PC-3 (cell line): Measurements from ENCODE around the gene ZNF514. TPM values are rescaled to one million over a fixed set of nuclear protein-coding genes. Genes with fewer than 3 reads are reported as not detected.

Source experiments
- ATAC-seq: fragments of 200-7000 bp; cut with Tn5 transposase; 2 replicates; pipeline ENCODE4 v1.9.1; 2020; ENCODE audit warnings: mild to moderate bottlenecking, moderate library complexity
- BruUV-seq: library from RNA; stranded (reverse); fragments of 400-500 nt; replicated peaks from 2 replicates; lab custom pipeline; 2021; lab: Mats Ljungman, UMichigan
- CTCF ChIA-PET: fragments of 300-600 bp; sonication (Branson Sonifier 250); formaldehyde crosslinking; loops from one replicate; lab custom pipeline; 2022; ENCODE audit warnings: antibody characterized with exemption; lab: Charles Lee
- POLR2A ChIA-PET: fragments of 300-600 bp; sonication (Branson Sonifier 250); formaldehyde crosslinking; loops from one replicate; lab custom pipeline; 2022; ENCODE audit warnings: antibody characterized with exemption; ENCODE audit not compliant: unreplicated experiment; lab: Charles Lee
- DNase-seq: peaks from one replicate; pipeline ENCODE4 v3.0.0-alpha.2; 2015
- H2AFZ ChIP-seq: fragments of 300-600 bp; sonication (generic); 2 replicates; pipeline ENCODE4 v1.6.0; 2016; ENCODE audit warnings: antibody characterized with exemption, low read length
- H3F3A ChIP-seq: fragments of 300-600 bp; sonication (generic); one replicate; pipeline ENCODE4 v1.6.0; 2017; ENCODE audit warnings: antibody characterized with exemption, low read length, control low read depth, mild to moderate bottlenecking; ENCODE audit not compliant: unreplicated experiment
- H3K27ac ChIP-seq: fragments of 300-600 bp; sonication (generic); 2 replicates; pipeline ENCODE4 v1.5.1; 2016; ENCODE audit warnings: mild to moderate bottlenecking, low read length
- H3K27me3 ChIP-seq: fragments of 300-600 bp; sonication (generic); 2 replicates; pipeline ENCODE4 v1.6.1; 2016; ENCODE audit warnings: low read length, mixed read lengths
- H3K36me3 ChIP-seq: fragments of 300-600 bp; sonication (generic); 2 replicates; pipeline ENCODE4 v1.6.1; 2016; ENCODE audit warnings: low read depth, mixed run types, low read length, mixed read lengths
- H3K4me1 ChIP-seq: fragments of 300-600 bp; sonication (generic); 2 replicates; pipeline ENCODE4 v1.5.1; 2016; ENCODE audit warnings: low read length; ENCODE audit not compliant: insufficient read depth
- H3K4me2 ChIP-seq: fragments of 300-600 bp; sonication (generic); 2 replicates; pipeline ENCODE4 v1.6.0; 2016; ENCODE audit warnings: low read length
- H3K4me3 ChIP-seq: fragments of 300-600 bp; sonication (generic); 2 replicates; pipeline ENCODE4 v1.5.1; 2016; ENCODE audit warnings: mild to moderate bottlenecking, low read length, mixed read lengths
- H3K79me2 ChIP-seq: fragments of 300-600 bp; sonication (generic); 2 replicates; pipeline ENCODE4 v1.6.1; 2017; ENCODE audit warnings: low read length, mixed read lengths
- H3K9ac ChIP-seq: fragments of 300-600 bp; sonication (generic); 2 replicates; pipeline ENCODE4 v1.6.0; 2016; ENCODE audit warnings: mild to moderate bottlenecking, low read length
- H3K9me2 ChIP-seq: fragments of 300-600 bp; sonication (generic); replicated peaks from 2 replicates; pipeline ENCODE4 v1.6.1; 2016; ENCODE audit warnings: mixed run types, low read length, mixed read lengths
- H3K9me3 ChIP-seq: fragments of 300-600 bp; sonication (generic); 2 replicates; pipeline ENCODE4 v1.6.1; 2016; ENCODE audit warnings: low read length, mixed read lengths
- H4K20me1 ChIP-seq: fragments of 300-600 bp; sonication (generic); 2 replicates; pipeline ENCODE4 v1.6.1; 2016; ENCODE audit warnings: low read length, mixed read lengths
- EZH2 ChIP-seq: fragments of 300-600 bp; sonication (generic); IDR thresholded peaks from one replicate; pipeline ENCODE4 v1.6.1; 2017; ENCODE audit warnings: antibody characterized with exemption, mild to moderate bottlenecking, low read length; ENCODE audit not compliant: unreplicated experiment
- EZH2phosphoT487 ChIP-seq: fragments of 300-600 bp; sonication (generic); IDR thresholded peaks from 2 replicates; pipeline ENCODE4 v1.6.1; 2018; ENCODE audit warnings: mild to moderate bottlenecking, antibody characterized with exemption, low read length, borderline replicate concordance
- intact Hi-C: fragments of 100-400 bp; cut with micrococcal nuclease; formaldehyde crosslinking; loops from 2 replicates; pipeline ENCODE4 v1.9.0; 2023
- total RNA-seq: library from RNA; depleted of rRNA; stranded (reverse); fragments of >200 nt; gene quantifications from 2 replicates; pipeline ENCODE4 v1.2.3, GENCODE V29; 2014
- TF ChIP-seq, protein P1 (sequence below): fragments of 300-600 bp; sonication (generic); conservative IDR thresholded peaks from 2 replicates; pipeline ENCODE4 v1.5.1; 2017; ENCODE audit warnings: antibody characterized with exemption, low read depth, mild to moderate bottlenecking, low read length

ZNF514 gene
- total RNA-seq, 1 experiment from 2014 or later = 6.6 TPM

GRCh38 chr2:95207111-95207961 is 47.7 kb upstream of the ZNF514 start, which contains the start of gene ZNF892:
ZNF892 (plus strand) TSS chr2:95207521; CDS start chr2:95207816, 295 bp downstream.
- H3K4me2 ChIP-seq = no peak within 1 kb of the TSS
- H3F3A ChIP-seq = no peaks in the 10 kb centered on the region
- no peak for DNase-seq
- no peak within 1 kb of the TSS for H3K9ac ChIP-seq
- ChIA-PET CTCF (no interaction called here), POLR2A (no interaction called here)
- TF ChIP-seq, protein P1, sequence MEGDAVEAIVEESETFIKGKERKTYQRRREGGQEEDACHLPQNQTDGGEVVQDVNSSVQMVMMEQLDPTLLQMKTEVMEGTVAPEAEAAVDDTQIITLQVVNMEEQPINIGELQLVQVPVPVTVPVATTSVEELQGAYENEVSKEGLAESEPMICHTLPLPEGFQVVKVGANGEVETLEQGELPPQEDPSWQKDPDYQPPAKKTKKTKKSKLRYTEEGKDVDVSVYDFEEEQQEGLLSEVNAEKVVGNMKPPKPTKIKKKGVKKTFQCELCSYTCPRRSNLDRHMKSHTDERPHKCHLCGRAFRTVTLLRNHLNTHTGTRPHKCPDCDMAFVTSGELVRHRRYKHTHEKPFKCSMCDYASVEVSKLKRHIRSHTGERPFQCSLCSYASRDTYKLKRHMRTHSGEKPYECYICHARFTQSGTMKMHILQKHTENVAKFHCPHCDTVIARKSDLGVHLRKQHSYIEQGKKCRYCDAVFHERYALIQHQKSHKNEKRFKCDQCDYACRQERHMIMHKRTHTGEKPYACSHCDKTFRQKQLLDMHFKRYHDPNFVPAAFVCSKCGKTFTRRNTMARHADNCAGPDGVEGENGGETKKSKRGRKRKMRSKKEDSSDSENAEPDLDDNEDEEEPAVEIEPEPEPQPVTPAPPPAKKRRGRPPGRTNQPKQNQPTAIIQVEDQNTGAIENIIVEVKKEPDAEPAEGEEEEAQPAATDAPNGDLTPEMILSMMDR = no peak
- TF ChIP-seq EZH2 (no peak), EZH2phosphoT487 (no peak)
- no peaks in the 10 kb centered on the region for H3K9me2 ChIP-seq
- peaks cover 34% of the 10 kb centered on the region for H3K9me3 ChIP-seq
- H4K20me1 ChIP-seq = no peaks in the 10 kb centered on the region
- no peak within 1 kb of the TSS for H3K27ac ChIP-seq
- no peaks in the 10 kb centered on the region for H3K27me3 ChIP-seq
- no peak for ATAC-seq
- no peaks in the 10 kb centered on the region for H3K4me1 ChIP-seq
- H3K4me3 ChIP-seq = no peak within 1 kb of the TSS
- H2AFZ ChIP-seq = no peak within 1 kb of the TSS
- no peaks in the 10 kb centered on the region; the same call in 1 of the 2 replicates for H3K36me3 ChIP-seq
- intact Hi-C loops = no loop called here
- no TSS peak for BruUV-seq
- no peaks in the 10 kb centered on the region for H3K79me2 ChIP-seq

- CTCF ChIA-PET = no interaction called here
- ATAC-seq (no peak), DNase-seq (no peak)
- no peak overlapping the region for H3K27ac ChIP-seq
- no peaks in the 10 kb centered on the region; the same call in 1 of the 2 replicates for H3K36me3 ChIP-seq
- no peaks in the 10 kb centered on the region for H3F3A ChIP-seq
- no peak overlapping the region for H3K4me3 ChIP-seq
- H3K79me2 ChIP-seq = no peaks in the 10 kb centered on the region
- H2AFZ ChIP-seq = no peak overlapping the region
- H3K27me3 ChIP-seq = no peaks in the 10 kb centered on the region
- POLR2A ChIA-PET = no interaction called here
- H4K20me1 ChIP-seq = no peaks in the 10 kb centered on the region
- H3K4me1 ChIP-seq = no peaks in the 10 kb centered on the region
- intact Hi-C loops = no loop called here
- TF ChIP-seq EZH2 = no peak
- TF ChIP-seq, protein P1 = no peak
- no peak overlapping the region for H3K4me2 ChIP-seq
- peaks cover 28% of the 10 kb centered on the region; the same call in 1 of the 2 replicates for H3K9me3 ChIP-seq
- H3K9ac ChIP-seq = no peak overlapping the region
- no TSS peak for BruUV-seq
- H3K9me2 ChIP-seq = no peaks in the 10 kb centered on the region
Measured at GRCh38 chr2:95206096-95206495, 46.4 kb upstream of the ZNF514 start.

DNA sequence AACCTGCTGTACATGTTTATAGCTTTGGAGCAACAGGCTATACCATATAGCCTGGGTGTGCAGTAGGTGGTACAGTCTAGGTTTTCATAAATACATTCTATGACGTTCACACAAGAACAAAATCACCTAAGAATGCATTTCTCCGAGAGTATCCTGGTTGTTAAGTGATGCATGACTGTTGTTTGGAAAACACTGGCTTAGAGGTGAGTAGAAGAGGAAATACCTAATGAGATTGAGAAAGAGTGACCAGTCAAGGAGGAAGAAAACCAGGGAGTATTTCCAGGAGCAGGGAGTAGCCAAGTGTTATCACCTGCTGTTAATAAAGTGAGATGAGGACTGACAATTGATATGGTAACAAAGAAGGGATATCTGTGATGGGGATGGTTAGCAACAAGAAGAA is 44.7 kb upstream of the ZNF514 start:
- no peak overlapping the region for H3K27ac ChIP-seq
- H3K27me3 ChIP-seq = no peaks in the 10 kb centered on the region
- no peaks in the 10 kb centered on the region for H3F3A ChIP-seq
- no peaks in the 10 kb centered on the region for H3K4me1 ChIP-seq
- H3K36me3 ChIP-seq = no peaks in the 10 kb centered on the region; the same call in 1 of the 2 replicates
- H4K20me1 ChIP-seq = no peaks in the 10 kb centered on the region
- no peak overlapping the region for H2AFZ ChIP-seq
- BruUV-seq = no TSS peak
- H3K4me2 ChIP-seq = no peak overlapping the region
- intact Hi-C loops = no loop called here
- TF ChIP-seq EZH2 = no peak
- H3K9ac ChIP-seq = no peak overlapping the region
- H3K9me2 ChIP-seq = no peaks in the 10 kb centered on the region
- CTCF ChIA-PET = no interaction called here
- DNase-seq (no peak), ATAC-seq (no peak)
- peaks cover 20% of the 10 kb centered on the region; the same call in 1 of the 2 replicates for H3K9me3 ChIP-seq
- POLR2A ChIA-PET = no interaction called here
- no peak overlapping the region for H3K4me3 ChIP-seq
- no peaks in the 10 kb centered on the region for H3K79me2 ChIP-seq
